GM12873 (cell line): ENCODE measurements around the gene TIFAB.

ENCODE experiments used
- CTCF ChIP-seq: IDR thresholded peaks from 2 replicates; pipeline ENCODE4 v1.5.1; 2012; ENCODE audit warnings: low read depth, mild to moderate bottlenecking, moderate library complexity, low read length, control low read depth; ENCODE audit not compliant: insufficient read depth; ENCODE audit errors: missing control alignments

Gene TIFAB

GRCh38 chr5:135448791-135449507, 3.2 kb downstream of the TIFAB start:
- TF ChIP-seq CTCF: no peak

- no peak for TF ChIP-seq CTCF
Measured at GRCh38 chr5:135448071-135448739, 3.9 kb downstream of the TIFAB start.

GRCh38 chr5:135447298-135447929, 4.7 kb downstream of the TIFAB start, which contains the start of gene DCANP1:
DCANP1 (minus strand) TSS chr5:135447348; CDS start chr5:135447108, 240 bp downstream.
- TF ChIP-seq CTCF: no peak

- TF ChIP-seq CTCF: no peak
Measured at GRCh38 chr5:135446615-135447014, 5.5 kb downstream of the TIFAB start.

DNA sequence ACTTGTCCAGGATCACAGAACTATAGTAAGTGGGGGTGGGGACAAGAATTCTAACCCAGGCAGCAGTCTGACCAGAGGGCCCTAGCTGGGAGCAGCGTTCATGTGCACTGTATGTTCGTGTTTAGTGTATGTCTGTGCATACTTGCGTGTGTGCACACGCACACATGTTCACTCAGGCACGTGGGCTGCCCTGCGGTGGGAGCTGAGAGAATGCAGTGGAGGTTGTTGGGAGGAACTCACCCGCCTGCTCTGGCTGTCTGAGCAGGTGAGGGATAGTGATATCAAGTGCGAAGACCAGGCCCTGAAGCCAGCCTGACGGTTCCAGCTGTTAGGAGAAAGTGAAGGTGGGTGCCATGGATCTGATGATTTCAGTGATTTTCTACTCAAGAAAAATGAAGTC, 5.9 kb downstream of the TIFAB start:
- no peak for TF ChIP-seq CTCF

- TF ChIP-seq CTCF: no peak
Measured at GRCh38 chr5:135445306-135445985, 6.7 kb downstream of the TIFAB start.

DNA sequence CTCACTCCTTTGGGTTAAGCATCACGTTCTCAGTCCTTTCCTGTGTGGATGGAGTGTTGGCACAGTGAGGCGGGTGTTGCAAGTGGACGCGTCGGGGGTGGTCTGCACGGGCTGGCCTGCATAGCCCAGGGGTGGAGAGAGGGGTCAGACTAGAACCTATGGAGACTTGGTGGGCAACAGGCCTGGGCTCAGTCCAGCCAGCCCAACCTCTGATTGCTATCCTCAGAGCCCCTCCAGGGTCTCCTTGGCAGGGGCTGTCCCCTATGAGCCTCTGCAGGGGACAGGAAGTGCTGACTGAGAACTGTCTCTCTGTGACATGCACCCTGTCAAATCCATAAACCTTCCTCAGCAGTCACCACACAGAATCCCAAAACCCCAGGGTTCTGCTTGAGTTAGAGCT, 7.3 kb downstream of the TIFAB start:
- TF ChIP-seq CTCF: no peak
